Spleen (tissue), 11 donors: ENCODE data around the gene EFR3B. TPM values are rescaled to one million over a fixed set of nuclear protein-coding genes. Genes with fewer than 3 reads are reported as not detected.

ENCODE experiments used
- DNase-seq: peaks from one replicate; pipeline ENCODE4 v3.0.0-alpha.2; 2020
- H3K27ac ChIP-seq, 8 donors: fragments of 200-600 bp; sonication (generic) in 7 of 8; 1 replicate in 4 of 8; 2 replicates in 4 of 8; pipeline versions ENCODE4 v1.5.0 to v1.8.0; 2016 to 2021; ENCODE audit warnings: inconsistent platforms in 4 of 8, mild to moderate bottlenecking in 4 of 8, moderate library complexity in 1 of 8
- H3K27me3 ChIP-seq, 7 donors: fragments of 200-600 bp; sonication (generic) in 6 of 7; replicated peaks in 1 of 7; 1 replicate in 4 of 7; 2 replicates in 3 of 7; pipeline versions ENCODE4 v1.5.0 to v1.8.0; 2016 to 2021; ENCODE audit warnings: inconsistent platforms in 3 of 7, mild to moderate bottlenecking in 1 of 7
- H3K36me3 ChIP-seq, 6 donors: fragments of 200-600 bp; sonication (generic) in 5 of 6; 1 replicate in 4 of 6; 2 replicates in 2 of 6; pipeline versions ENCODE4 v1.5.0 to v1.8.0; 2016 to 2021; ENCODE audit warnings: inconsistent platforms in 2 of 6
- H3K4me1 ChIP-seq, 6 donors: fragments of 200-600 bp; sonication (generic) in 5 of 6; 1 replicate in 3 of 6; 2 replicates in 3 of 6; pipeline versions ENCODE4 v1.5.0 to v1.8.0; 2016 to 2021; ENCODE audit warnings: inconsistent platforms in 3 of 6
- H3K4me3 ChIP-seq, 8 donors: fragments of 200-600 bp; sonication (generic) in 7 of 8; 1 replicate in 4 of 8; 2 replicates in 4 of 8; pipeline versions ENCODE4 v1.5.0 to v1.8.0; 2016 to 2021; ENCODE audit warnings: inconsistent platforms in 4 of 8, mild to moderate bottlenecking in 4 of 8, moderate library complexity in 2 of 8
- H3K9me3 ChIP-seq, 8 donors: fragments of 200-600 bp; sonication (generic) in 7 of 8; 1 replicate in 4 of 8; 2 replicates in 4 of 8; pipeline versions ENCODE4 v1.5.0 to v1.8.0; 2016 to 2021; ENCODE audit warnings: inconsistent platforms in 4 of 8
- POLR2A ChIP-seq, 3 donors: fragments of 450-650 bp; IDR thresholded peaks; one replicate each; pipeline ENCODE4 v1.5.1; 2017; ENCODE audit warnings: antibody characterized with exemption in 3 of 3, mild to moderate bottlenecking in 1 of 3
- POLR2AphosphoS5 ChIP-seq, 3 donors: sonication (generic); formaldehyde crosslinking; IDR thresholded peaks; one replicate each; pipeline ENCODE4 v1.5.1; 2017; ENCODE audit warnings: antibody characterized with exemption in 3 of 3
- WGBS, 5 donors: extraction: QIAGEN DNeasy Blood & Tissue Kit in 3 of 5; methylation state at CpG; one replicate each; pipeline versions ENCODE4 v1.1.5 to v1.1.7; 2013 to 2018; 5-methylcytosine and 5-hydroxymethylcytosine counted together
- intact Hi-C: fragments of 100-400 bp; cut with DNase I; formaldehyde crosslinking; loops from one replicate; pipeline ENCODE4 v1.15.0; 2023; ENCODE audit warnings: low total_unique reads
- polyA plus RNA-seq, 3 donors: library from polyadenylated mRNA; stranded (reverse); fragments of 200-250 nt; gene quantifications; one replicate each; pipeline ENCODE4 v1.2.1, GENCODE V29; 2013
- total RNA-seq, 7 donors: library from RNA; depleted of rRNA in 3 of 7; stranded (reverse); fragments of >200 nt in 3 of 7; fragmentation: NEBNext Ultra II Directional in 4 of 7; extraction: Animal tissue kit (Norgen Biotek cat#: 25700) in 4 of 7; gene quantifications; one replicate each; pipeline versions ENCODE4 v1.1.0 to v1.2.1, GENCODE V29; 2016 to 2021
- TF ChIP-seq, protein P1 (sequence below), 11 experiments: fragments of 200-600 bp in 7 of 11; fragments of 450-650 bp in 4 of 11; sonication (generic) in 4 of 11; IDR thresholded peaks in 8 of 11; conservative IDR thresholded peaks in 3 of 11; 1 replicate in 7 of 11; 2 replicates in 4 of 11; pipeline versions ENCODE4 v1.4.0 to v1.8.0; 2016 to 2021; ENCODE audit warnings: antibody characterized with exemption in 11 of 11, inconsistent platforms in 4 of 11, mild to moderate bottlenecking in 1 of 11
- donor health status: healthy with polysubstance abuse.
- donor health status: DM: no; HTN: no; CAD: no; lungs with moderate emphysema.
- donor health status: DM: no; HTN: no; CAD: no.
- donor health status: Bipolar disorder and iron deficiency.
- donor health status: healthy.
- donor health status: DM: no; HTN: no; CAD: no.
- donor health status: DM: yes; HTN: yes; CAD: no.

EFR3B gene
- total and polyA plus RNA-seq, 10 donors = 0.22 to 13.2 (median 8.2) TPM

DNA sequence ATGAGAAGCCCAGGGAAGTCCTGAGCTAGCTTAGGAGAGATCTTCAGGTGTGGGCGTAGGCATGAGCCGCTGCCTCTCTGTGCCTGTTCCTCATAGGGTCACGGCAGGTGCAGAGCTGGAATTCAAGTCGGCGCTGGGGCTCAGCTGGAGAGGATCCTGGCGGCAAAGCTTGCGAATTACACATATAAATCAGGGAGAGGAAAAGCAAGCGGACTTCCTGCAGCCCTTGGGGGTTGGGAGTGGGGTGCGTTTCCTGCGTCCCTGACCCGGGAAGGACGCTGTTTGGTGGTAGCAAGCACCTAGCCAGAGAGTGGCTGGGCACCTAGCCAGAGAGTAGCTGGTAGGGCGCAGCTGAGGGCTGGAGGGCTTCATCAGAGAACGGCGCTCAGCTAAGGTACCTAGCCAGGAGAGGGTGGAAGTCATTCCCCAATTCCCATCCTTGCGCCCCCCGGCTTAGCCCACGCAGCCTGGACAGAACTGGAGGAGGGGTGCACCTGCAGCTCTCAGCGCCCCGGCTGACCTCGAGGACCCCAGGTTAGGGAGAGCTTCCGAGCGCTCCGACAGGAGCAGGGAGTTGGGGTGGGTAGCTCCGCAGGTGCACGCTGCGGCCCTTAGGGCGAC lies 459 bp upstream of the EFR3B start:
- DNase-seq = peak; percentile 89

GRCh38 chr2:25042321-25043240 lies 705 bp downstream of the EFR3B start:
- Histone ChIP-seq H3K27me3 (peaks cover 0 to 63% (median 30%) of the 10 kb centered on the region in 7 donors), H3K27ac (peak overlapping the region; percentile 36 to 82 (median 75)), H3K9me3 (no peaks in the 10 kb centered on the region), H3K36me3 (no peaks in the 10 kb centered on the region), H3K4me3 (peak overlapping the region; percentile 61 to 89 (median 72)), H3K4me1 (peaks cover 17 to 42% (median 28%) of the 10 kb centered on the region in 6 donors)
- WGBS, 5 donors = 1% methylated on average over 29 to 76 of the region's 76 CpGs
- TF ChIP-seq POLR2A (IDR thresholded peaks at IDR 0.05) = no peak
- TF ChIP-seq POLR2AphosphoS5 (IDR thresholded peaks at IDR 0.05) = peak in 1 of 3 donors; percentile 26
- intact Hi-C loops = no loop called here
- DNase-seq = no peak

More for the DNA sequence above, 459 bp upstream of the EFR3B start:
- Histone ChIP-seq H3K9me3 (no peaks in the 10 kb centered on the region), H3K4me3 (peak overlapping the region; percentile 61 to 89 (median 72)), H3K27me3 (peaks cover 0 to 56% (median 30%) of the 10 kb centered on the region in 7 donors), H3K27ac (peak overlapping the region; percentile 42 to 86 (median 78)), H3K4me1 (peaks cover 17 to 42% (median 28%) of the 10 kb centered on the region in 6 donors), H3K36me3 (no peaks in the 10 kb centered on the region)
- intact Hi-C loops = no loop called here
- TF ChIP-seq POLR2AphosphoS5 (IDR thresholded peaks at IDR 0.05) (peak; percentile 72 to 85 (median 75)), POLR2A (IDR thresholded peaks at IDR 0.05) (no peak)
- TF ChIP-seq, protein P1, sequence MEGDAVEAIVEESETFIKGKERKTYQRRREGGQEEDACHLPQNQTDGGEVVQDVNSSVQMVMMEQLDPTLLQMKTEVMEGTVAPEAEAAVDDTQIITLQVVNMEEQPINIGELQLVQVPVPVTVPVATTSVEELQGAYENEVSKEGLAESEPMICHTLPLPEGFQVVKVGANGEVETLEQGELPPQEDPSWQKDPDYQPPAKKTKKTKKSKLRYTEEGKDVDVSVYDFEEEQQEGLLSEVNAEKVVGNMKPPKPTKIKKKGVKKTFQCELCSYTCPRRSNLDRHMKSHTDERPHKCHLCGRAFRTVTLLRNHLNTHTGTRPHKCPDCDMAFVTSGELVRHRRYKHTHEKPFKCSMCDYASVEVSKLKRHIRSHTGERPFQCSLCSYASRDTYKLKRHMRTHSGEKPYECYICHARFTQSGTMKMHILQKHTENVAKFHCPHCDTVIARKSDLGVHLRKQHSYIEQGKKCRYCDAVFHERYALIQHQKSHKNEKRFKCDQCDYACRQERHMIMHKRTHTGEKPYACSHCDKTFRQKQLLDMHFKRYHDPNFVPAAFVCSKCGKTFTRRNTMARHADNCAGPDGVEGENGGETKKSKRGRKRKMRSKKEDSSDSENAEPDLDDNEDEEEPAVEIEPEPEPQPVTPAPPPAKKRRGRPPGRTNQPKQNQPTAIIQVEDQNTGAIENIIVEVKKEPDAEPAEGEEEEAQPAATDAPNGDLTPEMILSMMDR (IDR thresholded peaks at IDR 0.05 in 8 of 11, conservative IDR thresholded peaks at IDR 0.05 in 3 of 11) = peak in 5 of 11 experiments; percentile 22 to 60 (median 43)
- 1 to 4% (median 2%) methylated on average over 16 to 28 of the region's 28 CpGs for WGBS, 5 donors

GRCh38 chr2:25043241-25043867 lies 1.5 kb downstream of the EFR3B start:
- TF ChIP-seq POLR2A (IDR thresholded peaks at IDR 0.05) = no peak
- Histone ChIP-seq H3K9me3 (no peaks in the 10 kb centered on the region), H3K4me1 (peaks cover 17 to 42% (median 28%) of the 10 kb centered on the region in 6 donors), H3K4me3 (peak overlapping the region in 6 of 8 donors; percentile 61 to 89 (median 74)), H3K36me3 (no peaks in the 10 kb centered on the region), H3K27me3 (peaks cover 0 to 63% (median 30%) of the 10 kb centered on the region in 7 donors), H3K27ac (no peak overlapping the region)
- intact Hi-C loops = no loop called here
- WGBS, 5 donors = 14 to 23% (median 16%) methylated on average over 4 to 8 of the region's 8 CpGs
- DNase-seq = peak; percentile 47

- WGBS, 5 donors = 76 to 91% (median 84%) methylated on average over 1 of the region's 1 CpG
- H3K36me3 ChIP-seq = no peaks in the 10 kb centered on the region
- no peaks in the 10 kb centered on the region for H3K9me3 ChIP-seq
- H3K4me1 ChIP-seq = peaks cover 17 to 42% (median 28%) of the 10 kb centered on the region in 6 donors
- no peak overlapping the region for H3K27ac ChIP-seq
- H3K4me3 ChIP-seq = no peak overlapping the region
- peaks cover 0 to 63% (median 30%) of the 10 kb centered on the region in 7 donors for H3K27me3 ChIP-seq
- TF ChIP-seq, protein P1 (IDR thresholded peaks at IDR 0.05 in 8 of 11, conservative IDR thresholded peaks at IDR 0.05 in 3 of 11) = no peak
- no peak for TF ChIP-seq POLR2AphosphoS5 (IDR thresholded peaks at IDR 0.05)
- TF ChIP-seq POLR2A (IDR thresholded peaks at IDR 0.05) = no peak
- no peak for DNase-seq
- intact Hi-C loops = no loop called here
Observed at GRCh38 chr2:25044011-25044410, 2.1 kb downstream of the EFR3B start.
